ENCODE measurements around the gene PTPRN2.

GRCh38 chr7:157857578-157858075 lies 730.0 kb downstream of the PTPRN2 start:
- TF ChIP-seq REST (IDR thresholded peaks at IDR 0.05; ENCODE audit: borderline replicate concordance in 1 of 2, low read depth in 1 of 2, low read length in 2 of 2) (no peak), ZBTB20 (CRISPR knock-in tag; IDR thresholded peaks at IDR 0.05; ENCODE audit: borderline replicate concordance, low read depth) (no peak), CBX5 (CRISPR knock-in tag; IDR thresholded peaks at IDR 0.05; ENCODE audit: borderline replicate concordance) (no peak), FOXC1 (CRISPR knock-in tag; IDR thresholded peaks at IDR 0.05; ENCODE audit: borderline replicate concordance) (no peak), CTCF (CRISPR knock-in tag; IDR thresholded peaks at IDR 0.05) (no peak), ZNF362 (CRISPR knock-in tag; IDR thresholded peaks at IDR 0.05; ENCODE audit: borderline replicate concordance) (no peak)
